GM19240 (cell line): ENCODE data around the gene CXCL9.
"Not testable (repeated sequence)": the region's sequence is repeated elsewhere in the genome, so short reads cannot be mapped to it uniquely, and the experiment has no call there.

ENCODE experiments used
- DNase-seq: peaks from one replicate; pipeline ENCODE4 v3.0.0; 2011; ENCODE audit warnings: low spot score; ENCODE audit not compliant: insufficient read length

CXCL9 gene

DNA sequence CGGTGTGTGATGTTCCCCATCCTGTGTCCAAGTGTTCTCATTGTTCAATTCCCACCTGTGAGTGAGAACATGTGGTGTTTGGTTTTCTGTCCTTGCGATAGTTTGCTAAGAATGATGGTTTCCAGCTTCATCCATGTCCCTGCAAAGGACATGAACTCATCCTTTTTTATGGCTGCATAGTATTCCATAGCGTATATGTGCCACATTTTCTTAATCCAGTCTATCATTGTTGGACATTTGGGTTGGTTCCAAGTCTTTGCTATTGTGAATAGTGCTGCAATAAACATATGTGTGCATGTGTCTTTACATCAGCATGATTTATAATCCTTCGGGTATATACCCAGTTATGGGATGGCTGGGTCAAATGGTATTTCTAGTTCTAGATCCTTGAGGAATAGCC, 45.2 kb downstream of the CXCL9 start:
- DNase-seq: not testable (repeated sequence)

DNA sequence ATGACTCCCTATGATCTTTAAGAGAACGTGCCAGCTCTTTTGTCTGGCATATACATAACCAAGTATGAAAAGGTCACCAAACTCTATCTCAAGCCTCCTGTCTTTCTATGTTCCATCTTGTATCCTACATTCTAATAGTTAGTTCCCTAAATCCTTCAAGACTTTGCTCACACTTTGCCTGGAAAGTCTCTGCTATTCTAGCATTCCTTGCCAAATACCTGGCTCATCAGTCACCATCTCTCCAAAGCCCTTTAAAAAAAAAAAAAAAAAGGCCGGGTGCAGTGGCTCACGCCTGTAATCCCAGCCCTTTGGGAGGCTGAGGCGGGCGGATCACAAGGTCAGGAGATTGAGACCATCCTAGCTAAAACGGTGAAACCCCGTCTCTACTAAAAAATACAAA, 48.8 kb downstream of the CXCL9 start:
- DNase-seq: not testable (repeated sequence)

DNA sequence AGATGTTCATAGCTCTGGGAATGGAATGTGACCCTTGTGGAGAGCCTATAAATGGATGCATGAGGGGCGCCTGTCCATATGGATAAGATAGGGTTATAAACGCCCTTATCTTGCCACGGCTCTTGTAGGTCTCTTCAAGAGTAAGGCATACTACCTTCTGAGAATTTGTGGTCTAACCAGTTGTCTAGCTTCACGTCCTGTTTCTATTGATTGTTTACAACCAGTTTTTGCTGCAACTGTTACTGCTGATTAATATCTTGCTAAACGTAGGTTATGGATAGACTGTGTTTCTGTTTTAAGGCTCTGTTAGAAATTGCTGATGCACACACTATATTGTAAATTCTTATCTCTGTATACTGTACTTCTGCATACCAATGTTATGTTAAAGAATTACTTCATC, 52.5 kb downstream of the CXCL9 start:
- not testable (repeated sequence) for DNase-seq

DNA sequence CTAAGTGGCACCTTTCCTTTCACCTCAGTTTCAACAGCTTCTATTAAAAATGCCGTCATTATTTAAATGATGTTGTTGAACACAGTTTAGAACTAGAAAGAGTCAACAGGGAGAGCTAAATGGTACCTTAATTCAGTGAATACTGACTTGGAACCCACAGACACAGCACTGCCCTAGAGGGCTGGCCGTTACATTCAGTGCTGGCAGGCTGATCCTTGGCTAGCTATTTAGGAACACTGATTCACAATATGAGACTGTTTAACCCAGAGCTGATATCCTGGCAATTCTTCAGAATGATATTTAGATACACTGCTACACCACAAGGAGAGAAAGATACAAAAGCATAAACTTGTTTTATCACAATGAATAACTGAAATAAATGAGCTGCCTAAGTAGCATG, 53.8 kb downstream of the CXCL9 start:
- DNase-seq: no peak
